BE2C (cell line): ENCODE measurements around the gene OR10A5.

Experiments
- DNase-seq: peaks from one replicate; pipeline ENCODE4 v3.0.0-alpha.2; 2020
- H3K27me3 ChIP-seq: fragments of 250-450 bp; sonication (Bioruptor Pico); 2 replicates; pipeline ENCODE4 v1.5.1; 2020; ENCODE audit warnings: mild to moderate bottlenecking
- H3K36me3 ChIP-seq: fragments of 250-450 bp; sonication (Bioruptor Pico); 2 replicates; pipeline ENCODE4 v1.5.1; 2020; ENCODE audit warnings: mild to moderate bottlenecking
- H3K4me1 ChIP-seq: fragments of 250-450 bp; sonication (Bioruptor Pico); 2 replicates; pipeline ENCODE4 v1.5.1; 2020
- H3K4me3 ChIP-seq: 2 replicates; pipeline ENCODE4 v1.5.1; 2011; ENCODE audit warnings: low read depth, low read length
- H3K9me3 ChIP-seq: fragments of 250-450 bp; sonication (Bioruptor Pico); 2 replicates; pipeline ENCODE4 v1.5.1; 2020
- TF ChIP-seq, protein P1 (sequence below): IDR thresholded peaks from 2 replicates; pipeline ENCODE4 v1.5.1; 2012; ENCODE audit warnings: mild to moderate bottlenecking, low read depth, low read length

OR10A5 gene

DNA sequence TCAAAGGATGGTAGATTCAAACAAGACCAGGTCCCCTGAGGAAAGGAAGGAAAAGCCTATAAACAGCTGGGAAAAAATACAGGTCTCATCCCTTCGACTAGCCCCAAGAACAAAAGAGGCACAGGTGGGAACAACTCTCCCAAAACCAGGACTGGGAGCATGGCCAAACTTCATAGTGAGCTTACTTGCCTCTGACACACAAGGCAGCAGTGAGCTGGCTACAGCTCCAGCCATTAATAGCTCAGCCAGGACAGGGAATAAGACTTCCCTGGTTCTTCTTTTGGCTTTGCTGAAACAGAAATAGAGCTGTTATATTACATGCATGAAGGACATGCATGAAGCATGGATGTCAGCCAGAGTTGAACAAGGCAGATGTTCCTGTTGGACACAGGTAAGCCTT lies 17.5 kb downstream of the OR10A5 start, which contains the start of gene OR10A2:
OR10A2 (plus strand) TSS at position 97 of the 400 bp plus-strand sequence. CDS start 6,698 bp downstream, outside the sequence.
- no peak for DNase-seq
- Histone ChIP-seq H3K4me1 (no peaks in the 10 kb centered on the region), H3K27me3 (no peaks in the 10 kb centered on the region), H3K4me3 (no peak within 1 kb of the TSS), H3K36me3 (no peaks in the 10 kb centered on the region), H3K9me3 (no peaks in the 10 kb centered on the region)
- TF ChIP-seq, protein P1, sequence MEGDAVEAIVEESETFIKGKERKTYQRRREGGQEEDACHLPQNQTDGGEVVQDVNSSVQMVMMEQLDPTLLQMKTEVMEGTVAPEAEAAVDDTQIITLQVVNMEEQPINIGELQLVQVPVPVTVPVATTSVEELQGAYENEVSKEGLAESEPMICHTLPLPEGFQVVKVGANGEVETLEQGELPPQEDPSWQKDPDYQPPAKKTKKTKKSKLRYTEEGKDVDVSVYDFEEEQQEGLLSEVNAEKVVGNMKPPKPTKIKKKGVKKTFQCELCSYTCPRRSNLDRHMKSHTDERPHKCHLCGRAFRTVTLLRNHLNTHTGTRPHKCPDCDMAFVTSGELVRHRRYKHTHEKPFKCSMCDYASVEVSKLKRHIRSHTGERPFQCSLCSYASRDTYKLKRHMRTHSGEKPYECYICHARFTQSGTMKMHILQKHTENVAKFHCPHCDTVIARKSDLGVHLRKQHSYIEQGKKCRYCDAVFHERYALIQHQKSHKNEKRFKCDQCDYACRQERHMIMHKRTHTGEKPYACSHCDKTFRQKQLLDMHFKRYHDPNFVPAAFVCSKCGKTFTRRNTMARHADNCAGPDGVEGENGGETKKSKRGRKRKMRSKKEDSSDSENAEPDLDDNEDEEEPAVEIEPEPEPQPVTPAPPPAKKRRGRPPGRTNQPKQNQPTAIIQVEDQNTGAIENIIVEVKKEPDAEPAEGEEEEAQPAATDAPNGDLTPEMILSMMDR: no peak

DNA sequence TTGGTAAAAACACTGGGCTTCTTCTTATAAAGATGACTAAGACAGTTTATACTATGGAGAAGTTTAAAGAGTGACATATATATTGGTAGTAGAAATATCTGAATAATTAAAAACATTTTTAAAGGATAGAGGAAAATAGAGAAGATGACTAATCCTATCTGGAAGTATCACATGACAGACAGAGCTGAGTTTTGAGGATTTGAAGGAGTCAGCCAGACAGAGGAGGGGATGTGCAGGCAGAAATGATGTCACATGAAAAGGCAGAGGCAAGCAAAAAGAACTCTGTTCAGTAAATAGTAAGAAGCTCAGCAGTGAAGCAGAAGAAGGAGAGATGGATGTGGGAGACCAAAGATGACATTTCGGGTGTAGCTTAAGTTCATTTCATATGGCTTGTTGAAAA lies 19.0 kb downstream of the OR10A5 start:
- Histone ChIP-seq H3K9me3 (no peaks in the 10 kb centered on the region), H3K4me3 (no peak overlapping the region), H3K4me1 (no peaks in the 10 kb centered on the region), H3K36me3 (no peaks in the 10 kb centered on the region), H3K27me3 (no peaks in the 10 kb centered on the region)
- TF ChIP-seq, protein P1: no peak
- no peak for DNase-seq

DNA sequence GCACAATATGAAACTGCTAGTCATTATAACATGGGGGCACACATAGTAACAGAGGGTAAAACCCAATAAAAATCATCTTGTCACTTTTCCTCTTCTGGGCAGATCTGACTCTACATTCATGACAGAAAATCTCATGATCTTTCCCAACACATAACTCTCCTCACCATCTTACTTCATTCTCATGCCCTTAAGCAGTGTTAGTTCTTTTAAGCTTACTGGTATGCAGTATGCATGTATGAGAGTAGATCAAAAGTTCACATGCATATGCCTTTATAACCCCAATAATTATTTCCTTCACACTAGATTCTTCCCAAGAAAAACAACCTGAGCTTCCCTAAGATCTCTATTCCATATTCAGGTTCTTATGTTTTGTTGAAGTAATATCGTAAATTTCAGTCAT lies 25.8 kb downstream of the OR10A5 start:
- TF ChIP-seq, protein P1: no peak
- Histone ChIP-seq H3K36me3 (no peaks in the 10 kb centered on the region), H3K9me3 (no peaks in the 10 kb centered on the region), H3K4me1 (no peaks in the 10 kb centered on the region), H3K4me3 (no peak overlapping the region), H3K27me3 (no peaks in the 10 kb centered on the region)
- no peak for DNase-seq

DNA sequence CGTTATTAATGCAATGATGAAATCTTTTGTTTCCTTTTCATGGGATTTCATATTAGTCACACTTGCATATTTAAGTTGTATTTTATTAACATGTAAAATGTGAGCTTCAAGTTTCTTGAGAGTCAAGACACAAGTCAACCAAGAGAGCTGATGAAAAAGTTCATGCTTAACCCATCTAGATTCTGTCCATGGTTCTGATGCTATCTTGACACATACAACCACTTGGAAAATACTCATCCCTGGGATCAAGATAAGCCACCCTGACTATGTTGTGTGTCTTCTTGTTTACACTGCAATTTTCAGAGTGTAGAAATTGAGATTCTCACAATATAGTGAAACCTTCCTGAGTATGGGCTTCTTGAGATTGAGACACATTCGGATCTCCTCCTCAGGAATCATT lies 30.3 kb downstream of the OR10A5 start:
- Histone ChIP-seq H3K9me3 (no peaks in the 10 kb centered on the region), H3K4me3 (no peak overlapping the region), H3K36me3 (no peaks in the 10 kb centered on the region), H3K4me1 (no peaks in the 10 kb centered on the region), H3K27me3 (no peaks in the 10 kb centered on the region)
- DNase-seq: no peak
- TF ChIP-seq, protein P1: no peak

DNA sequence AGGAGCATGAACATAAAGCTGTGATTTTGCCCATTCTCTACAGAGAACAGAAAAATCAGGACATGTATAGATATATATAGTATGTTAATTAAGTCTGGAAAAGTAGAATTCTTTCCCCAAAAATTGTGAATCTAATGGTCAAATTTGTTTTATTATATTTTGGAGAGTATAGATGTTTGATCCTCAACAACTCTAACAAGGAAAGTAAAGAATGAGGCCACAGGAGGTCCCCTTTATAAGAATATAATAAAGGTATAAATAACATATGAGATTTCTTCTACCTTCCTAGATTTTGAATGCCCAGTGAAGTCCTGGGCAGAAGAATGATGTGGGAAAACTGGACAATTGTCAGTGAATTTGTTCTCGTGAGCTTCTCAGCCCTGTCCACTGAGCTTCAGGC lies 30.8 kb downstream of the OR10A5 start, which contains the start of gene OR10A4:
OR10A4 (plus strand) TSS at position 301 of the 400 bp plus-strand sequence; CDS start at position 324, 23 bp downstream.
- TF ChIP-seq, protein P1: no peak
- no peaks in the 10 kb centered on the region for H3K27me3 ChIP-seq
- H3K4me3 ChIP-seq: no peak within 1 kb of the TSS
- no peaks in the 10 kb centered on the region for H3K9me3 ChIP-seq
- no peak for DNase-seq
- H3K36me3 ChIP-seq: no peaks in the 10 kb centered on the region
- no peaks in the 10 kb centered on the region for H3K4me1 ChIP-seq

DNA sequence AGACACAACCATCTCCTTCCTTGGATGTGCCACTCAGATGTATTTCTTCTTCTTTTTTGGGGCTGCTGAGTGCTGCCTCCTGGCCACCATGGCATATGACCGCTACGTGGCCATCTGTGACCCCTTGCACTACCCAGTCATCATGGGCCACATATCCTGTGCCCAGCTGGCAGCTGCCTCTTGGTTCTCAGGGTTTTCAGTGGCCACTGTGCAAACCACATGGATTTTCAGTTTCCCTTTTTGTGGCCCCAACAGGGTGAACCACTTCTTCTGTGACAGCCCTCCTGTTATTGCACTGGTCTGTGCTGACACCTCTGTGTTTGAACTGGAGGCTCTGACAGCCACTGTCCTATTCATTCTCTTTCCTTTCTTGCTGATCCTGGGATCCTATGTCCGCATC lies 31.4 kb downstream of the OR10A5 start:
- Histone ChIP-seq H3K4me3 (no peak overlapping the region), H3K9me3 (no peaks in the 10 kb centered on the region), H3K27me3 (no peaks in the 10 kb centered on the region), H3K36me3 (no peaks in the 10 kb centered on the region), H3K4me1 (no peaks in the 10 kb centered on the region)
- TF ChIP-seq, protein P1: no peak
- DNase-seq: no peak
